ENCODE measurements around the gene MON1B. TPM values are rescaled to one million over a fixed set of nuclear protein-coding genes. Genes with fewer than 3 reads are reported as not detected.

The MON1B gene
- total and polyA plus RNA-seq, 2 of the 8 experiments (the other 6 are each of a cell fraction or from before 2014, with no cell fraction given): 20.0 to 45.9 TPM

DNA sequence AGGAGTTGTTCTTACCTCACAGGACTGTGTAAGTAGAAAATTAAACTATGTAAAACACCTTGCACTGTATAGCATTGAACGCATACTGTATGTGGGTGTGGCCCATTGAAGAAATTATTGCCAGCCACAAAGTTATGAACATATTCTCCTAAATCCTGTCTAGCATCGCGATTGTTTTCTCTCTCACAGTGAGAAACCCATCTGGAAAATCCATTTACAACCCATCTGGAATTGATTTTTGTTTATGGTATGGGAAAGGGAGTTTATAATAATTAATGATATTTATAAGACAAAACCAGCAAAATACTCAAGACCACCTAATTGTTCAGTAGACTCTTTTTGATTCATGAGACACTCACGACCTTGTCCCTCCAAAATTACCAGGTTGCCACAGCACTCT is 22.1 kb upstream of the MON1B start:
- Histone ChIP-seq H3K23me2 (ENCODE audit: low read depth, low read length) (no peaks in the 10 kb centered on the region), H4K8ac (ENCODE audit: extremely low read depth, insufficient read depth, low read length) (no peak overlapping the region), H2BK20ac (ENCODE audit: low read length) (no peak overlapping the region), H2AFZ (ENCODE audit: low read length) (no peak overlapping the region), H3K4me2 (ENCODE audit: insufficient read depth in 1 of 2, low read depth in 2 of 2, low read length in 2 of 2) (no peak overlapping the region), H3K27ac (ENCODE audit: low read depth, low read length) (no peak overlapping the region), H3K14ac (ENCODE audit: insufficient read length) (no peak overlapping the region), H2BK5ac (ENCODE audit: low read depth, low read length) (no peak overlapping the region), H2AK5ac (ENCODE audit: low read depth, low read length) (no peak overlapping the region), H4K91ac (replicated peaks; ENCODE audit: insufficient read length, low read length) (no peak overlapping the region), H3K4ac (replicated peaks; ENCODE audit: insufficient read length, low read depth, low read length) (no peak overlapping the region), H3K56ac (replicated peaks; ENCODE audit: insufficient read length, low read depth, low read length) (no peak overlapping the region), H3K79me1 (ENCODE audit: low read depth, low read length) (no peaks in the 10 kb centered on the region), H2BK15ac (ENCODE audit: low read length) (no peak overlapping the region), H3K9ac (replicated peaks in 1 of 4; ENCODE audit: extremely low read depth in 1 of 4, low read depth in 3 of 4, low read length in 3 of 4) (no peak overlapping the region; a peak in 1 of 7 replicates), H3K4me3 (ENCODE audit: extremely low read depth in 1 of 4, insufficient read depth in 2 of 4, low read depth in 3 of 4, low read length in 4 of 4) (no peak overlapping the region), H3K9me3 (ENCODE audit: insufficient read depth in 2 of 2, low read depth in 1 of 2, low read length in 1 of 2) (no peaks in the 10 kb centered on the region), H3K79me2 (ENCODE audit: control insufficient read depth in 1 of 2, insufficient read depth in 2 of 2, low read length in 2 of 2) (no peaks in the 10 kb centered on the region), H3K27me3 (replicated peaks in 1 of 4; ENCODE audit: control insufficient read depth in 3 of 4, extremely low read depth in 1 of 4, insufficient read depth in 3 of 4, low read length in 3 of 4) (no peaks in the 10 kb centered on the region), H4K5ac (ENCODE audit: insufficient read length, low read depth, low read length) (no peak overlapping the region), H2BK12ac (ENCODE audit: low read depth, low read length) (no peak overlapping the region), H3K36me3 (ENCODE audit: control insufficient read depth in 2 of 4, insufficient read depth in 4 of 4, low read length in 3 of 4) (no peaks in the 10 kb centered on the region), H2BK120ac (replicated peaks; ENCODE audit: low read depth, low read length) (no peak overlapping the region), H3K4me1 (replicated peaks in 1 of 4; ENCODE audit: control insufficient read depth in 3 of 4, insufficient read depth in 4 of 4, low read length in 3 of 4) (no peaks in the 10 kb centered on the region), H3K23ac (ENCODE audit: insufficient read length) (no peak overlapping the region), H3K18ac (ENCODE audit: extremely low read depth, low read length) (no peak overlapping the region), H4K20me1 (replicated peaks in 1 of 2; ENCODE audit: control insufficient read depth in 1 of 2, insufficient read depth in 2 of 2, low read length in 2 of 2) (no peaks in the 10 kb centered on the region)
- ChIA-PET CTCF (ENCODE audit: partially characterized antibody) (interaction anchor here (0.5 to 4.9 kb wide), 31 partner anchors 8 to 1358 kb away, joined by 3 to 46 read pairs (median 4); no protein-coding TSS in a partner anchor), POLR2A (ENCODE audit: partially characterized antibody) (no interaction called here)
- DNase-seq (ENCODE audit: low read depth in 1 of 2, low spot score in 2 of 2) (no peak), FAIRE-seq (no peak)
- 89% methylated on average over 4 of the region's 4 CpGs; no CpG with 5 or more reads in 1 of the 2 experiments for WGBS, 2 experiments (ENCODE audit: extremely low coverage in 1 of 2, insufficient coverage in 1 of 2, insufficient read length in 1 of 2, insufficient replicate concordance in 2 of 2, low coverage in 1 of 2, low lambda C conversion rate in 2 of 2, missing lambda C conversion rate in 1 of 2)
- TF ChIP-seq RXRA (IDR thresholded peaks at IDR 0.05; ENCODE audit: insufficient read depth, low read depth, low read length) (no peak), YY1 (IDR thresholded peaks at IDR 0.05; ENCODE audit: low read depth, low read length) (no peak), ZNF274 (IDR thresholded peaks at IDR 0.05; ENCODE audit: borderline replicate concordance, extremely low read depth, low read length) (no peak), EP300 (IDR thresholded peaks at IDR 0.05; ENCODE audit: borderline replicate concordance in 1 of 2, low read depth in 2 of 2, low read length in 2 of 2) (no peak), GABPA (IDR thresholded peaks at IDR 0.05; ENCODE audit: borderline replicate concordance, insufficient read depth, low read length) (no peak), KDM4A (IDR thresholded peaks at IDR 0.05; ENCODE audit: low read depth, low read length, severe bottlenecking) (no peak), RFX5 (IDR thresholded peaks at IDR 0.05; ENCODE audit: borderline replicate concordance, low read depth, low read length) (no peak), ATF2 (IDR thresholded peaks at IDR 0.05; ENCODE audit: low read length) (no peak), KDM1A (IDR thresholded peaks at IDR 0.05; ENCODE audit: borderline replicate concordance, low read length) (no peak), SAP30 (IDR thresholded peaks at IDR 0.05; ENCODE audit: insufficient read depth, insufficient replicate concordance, low read length) (no peak), SIX5 (IDR thresholded peaks at IDR 0.05; ENCODE audit: low read depth, low read length) (no peak), RAD21 (IDR thresholded peaks at IDR 0.05 in 1 of 2, conservative IDR thresholded peaks at IDR 0.05 in 1 of 2; ENCODE audit: low read depth in 2 of 2, low read length in 2 of 2) (no peak)
